Prostate gland (tissue), 2 donors: Measurements from ENCODE around the gene ZNF277. TPM values are rescaled to one million over a fixed set of nuclear protein-coding genes. Genes with fewer than 3 reads are reported as not detected.
A peak's percentile ranks its signal among the peaks of the same experiment; 100 is the strongest.

Source experiments
- DNase-seq: peaks from one replicate; pipeline ENCODE4 v3.0.0-alpha.2; 2019; ENCODE audit warnings: low spot score
- H3K27ac ChIP-seq, 2 donors: fragments of 200-600 bp; sonication (generic); 2 replicates each; pipeline ENCODE4 v1.5.1; 2017 to 2019
- H3K27me3 ChIP-seq: fragments of 200-600 bp; sonication (generic); replicated peaks from 2 replicates; pipeline ENCODE4 v1.5.1; 2019; ENCODE audit not compliant: insufficient read depth
- H3K36me3 ChIP-seq, 2 donors: fragments of 200-600 bp; sonication (generic); 1 replicate in 1 of 2; 2 replicates in 1 of 2; pipeline versions ENCODE4 v1.5.1 to v1.8.1; 2017 to 2019
- H3K4me1 ChIP-seq: fragments of 200-600 bp; sonication (generic); replicated peaks from 2 replicates; pipeline ENCODE4 v1.5.1; 2019
- H3K4me3 ChIP-seq, 2 donors: fragments of 200-600 bp; sonication (generic); 2 replicates each; pipeline ENCODE4 v1.5.1; 2017 to 2019
- H3K9me3 ChIP-seq: fragments of 200-600 bp; sonication (generic); 2 replicates; pipeline ENCODE4 v1.5.1; 2017
- CTCF ChIP-seq, 4 experiments: fragments of 200-600 bp in 2 of 4; fragments of 450-650 bp in 2 of 4; sonication (generic) in 2 of 4; IDR thresholded peaks; 1 replicate in 3 of 4; 2 replicates in 1 of 4; pipeline ENCODE4 v1.5.1; 2016 to 2019; ENCODE audit warnings: antibody characterized with exemption in 4 of 4, mild to moderate bottlenecking in 2 of 4, moderate library complexity in 2 of 4
- POLR2A ChIP-seq: fragments of 450-650 bp; IDR thresholded peaks from one replicate; pipeline ENCODE4 v1.6.1; 2016; ENCODE audit warnings: antibody characterized with exemption, mild to moderate bottlenecking
- POLR2AphosphoS5 ChIP-seq: sonication (generic); formaldehyde crosslinking; IDR thresholded peaks from one replicate; pipeline ENCODE4 v1.6.1; 2017; ENCODE audit warnings: antibody characterized with exemption
- WGBS: methylation state at CpG from one replicate; pipeline ENCODE4 v1.1.5; 2018; 5-methylcytosine and 5-hydroxymethylcytosine counted together
- intact Hi-C: fragments of 100-400 bp; cut with DNase I; formaldehyde crosslinking; loops from one replicate; pipeline ENCODE4 v1.14.2; 2022
- total RNA-seq, 2 donors: library from RNA; depleted of rRNA; stranded (reverse); fragments of >200 nt; gene quantifications; one replicate each; pipeline ENCODE4 v1.1.0, GENCODE V29; 2016

The ZNF277 gene
- total RNA-seq, 2 donors from 2014 or later, result 23.0 to 33.1 TPM

DNA sequence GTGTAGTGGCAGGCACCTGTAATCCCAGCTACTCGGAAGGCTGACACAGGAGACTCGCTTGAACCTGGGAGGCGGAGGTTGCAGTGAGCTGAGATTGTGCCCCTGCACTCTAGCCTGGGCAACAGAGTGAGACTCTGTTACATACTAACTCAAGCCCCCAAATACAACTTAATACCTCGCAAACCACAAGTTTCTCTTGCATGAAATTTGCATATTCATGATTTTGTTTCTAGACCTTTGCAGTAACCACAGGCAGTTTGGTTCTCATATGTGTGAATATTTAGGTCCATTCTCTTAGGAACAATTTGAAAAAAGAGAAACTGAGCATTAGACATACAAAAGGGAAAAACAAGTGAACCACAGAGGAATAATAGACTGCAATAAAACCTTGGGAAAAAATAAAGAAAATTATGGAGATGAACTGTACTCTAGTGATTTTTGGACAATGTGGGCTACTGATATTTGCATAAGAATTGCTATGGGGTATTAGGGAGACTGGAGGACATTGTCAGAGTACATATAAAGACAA, 77.0 kb downstream of the ZNF277 start:
- Histone ChIP-seq H3K4me1 (peaks cover 4% of the 10 kb centered on the region), H3K36me3 (no peaks in the 10 kb centered on the region), H3K9me3 (no peaks in the 10 kb centered on the region), H3K27ac (peak overlapping the region in 1 of 2 donors; percentile 55), H3K27me3 (no peaks in the 10 kb centered on the region), H3K4me3 (no peak overlapping the region)
- no peak for DNase-seq
- intact Hi-C loops, result no loop called here
- no peak for TF ChIP-seq POLR2A
- TF ChIP-seq CTCF (IDR thresholded peaks at IDR 0.05), result no peak
- no peak for TF ChIP-seq POLR2AphosphoS5
- WGBS, result 95% methylated on average over 4 of the region's 4 CpGs

DNA sequence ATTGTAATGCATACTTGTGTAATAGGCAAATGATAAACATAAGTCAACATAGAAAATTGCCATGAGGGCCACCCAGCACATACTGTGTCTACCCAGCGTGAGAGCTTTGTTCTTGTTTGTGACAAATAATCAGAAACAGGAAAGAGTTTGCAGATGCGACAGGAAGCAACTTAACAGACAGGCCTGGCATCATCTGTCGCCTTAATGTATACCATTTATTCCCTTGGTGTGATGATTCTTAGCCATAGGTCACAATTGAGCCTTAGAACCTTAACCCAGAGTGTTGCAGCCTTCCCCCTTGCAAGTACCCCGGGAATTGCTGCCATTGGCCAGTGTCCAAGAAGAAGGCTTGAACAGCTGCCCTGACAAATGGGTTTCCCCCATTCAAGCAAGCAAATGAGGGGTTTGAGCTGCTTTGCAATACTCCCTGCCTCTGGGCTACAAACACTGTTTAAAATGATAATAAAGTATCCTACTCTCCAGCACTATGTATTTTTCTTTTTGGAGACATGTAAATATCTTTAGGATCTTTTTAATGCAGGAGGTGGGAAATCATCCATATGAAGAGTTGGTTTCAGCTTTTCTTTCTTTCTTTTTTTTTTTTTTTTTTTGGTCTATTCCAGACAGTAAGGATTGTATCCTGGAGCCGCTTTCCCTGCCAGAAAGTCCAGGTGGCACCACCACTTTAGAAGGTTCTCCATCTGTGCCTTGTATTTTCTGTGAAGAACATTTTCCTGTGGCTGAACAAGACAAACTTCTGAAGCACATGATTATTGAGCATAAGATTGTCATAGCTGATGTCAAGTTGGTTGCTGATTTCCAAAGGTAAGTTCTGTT, 80.0 kb downstream of the ZNF277 start:
- H3K36me3 ChIP-seq, result no peaks in the 10 kb centered on the region
- DNase-seq, result no peak
- TF ChIP-seq POLR2A, result no peak
- no peak for TF ChIP-seq POLR2AphosphoS5
- TF ChIP-seq CTCF (IDR thresholded peaks at IDR 0.05), result no peak
- intact Hi-C loops, result no loop called here
- no peak overlapping the region for H3K27ac ChIP-seq
- no peaks in the 10 kb centered on the region for H3K27me3 ChIP-seq
- H3K9me3 ChIP-seq, result no peaks in the 10 kb centered on the region
- WGBS, result 58% methylated on average over 5 of the region's 5 CpGs
- H3K4me3 ChIP-seq, result no peak overlapping the region
- H3K4me1 ChIP-seq, result peaks cover 4% of the 10 kb centered on the region

DNA sequence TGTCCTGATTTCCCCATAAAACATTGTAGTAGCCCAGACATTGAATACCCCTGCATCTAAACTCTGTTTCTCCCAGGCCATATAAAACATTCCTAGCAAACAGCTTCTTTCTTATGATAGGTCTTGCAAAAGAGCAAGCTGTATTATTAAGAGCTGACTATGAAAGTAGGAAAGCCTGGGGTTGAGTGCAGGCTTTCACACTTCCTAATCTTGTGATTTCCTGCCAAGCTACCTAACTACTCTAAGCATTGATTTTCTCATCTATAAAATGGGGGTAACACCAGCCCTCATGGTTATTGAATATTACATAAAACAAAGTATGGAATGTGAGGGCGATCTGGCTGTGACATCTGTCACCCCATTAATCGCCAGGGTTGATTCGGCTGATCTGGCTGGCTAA, 81.8 kb downstream of the ZNF277 start:
- Histone ChIP-seq H3K4me1 (no peaks in the 10 kb centered on the region), H3K4me3 (no peak overlapping the region), H3K27ac (no peak overlapping the region), H3K27me3 (no peaks in the 10 kb centered on the region), H3K9me3 (no peaks in the 10 kb centered on the region), H3K36me3 (no peaks in the 10 kb centered on the region)
- intact Hi-C loops, result no loop called here
- TF ChIP-seq POLR2A (no peak), CTCF (IDR thresholded peaks at IDR 0.05) (no peak), POLR2AphosphoS5 (no peak)
- no peak for DNase-seq
- WGBS, result 95% methylated on average over 3 of the region's 3 CpGs

DNA sequence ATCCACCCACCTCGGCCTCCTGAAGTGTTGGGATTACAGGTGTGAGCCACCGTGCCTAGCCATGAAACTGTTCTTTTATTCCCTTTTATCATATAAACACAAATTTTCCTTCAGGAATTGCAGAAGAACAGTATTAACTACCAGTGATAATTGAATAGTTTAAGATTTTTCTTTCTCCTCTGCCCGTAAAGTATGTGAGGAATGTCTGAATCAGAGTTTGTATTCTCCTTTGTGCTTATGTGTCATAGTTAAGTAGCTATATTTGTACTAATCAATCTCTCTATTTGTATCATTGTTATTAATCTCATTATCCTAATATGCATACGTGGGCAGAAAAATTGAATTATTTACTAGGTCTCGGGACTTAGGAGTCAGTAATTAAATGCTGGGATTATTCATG, 83.6 kb downstream of the ZNF277 start:
- Histone ChIP-seq H3K4me1 (no peaks in the 10 kb centered on the region), H3K27ac (no peak overlapping the region), H3K36me3 (no peaks in the 10 kb centered on the region), H3K27me3 (no peaks in the 10 kb centered on the region), H3K9me3 (no peaks in the 10 kb centered on the region), H3K4me3 (no peak overlapping the region)
- 93% methylated on average over 5 of the region's 5 CpGs for WGBS
- TF ChIP-seq POLR2AphosphoS5 (no peak), POLR2A (no peak), CTCF (IDR thresholded peaks at IDR 0.05) (no peak)
- no peak for DNase-seq
- intact Hi-C loops, result no loop called here

- Histone ChIP-seq H3K4me1 (no peaks in the 10 kb centered on the region), H3K9me3 (no peaks in the 10 kb centered on the region), H3K27me3 (no peaks in the 10 kb centered on the region), H3K4me3 (no peak overlapping the region), H3K27ac (no peak overlapping the region), H3K36me3 (no peaks in the 10 kb centered on the region)
- intact Hi-C loops, result no loop called here
- WGBS, result 90% methylated on average over 1 of the region's 1 CpG
- DNase-seq, result no peak
- TF ChIP-seq CTCF (IDR thresholded peaks at IDR 0.05), result no peak
- TF ChIP-seq POLR2AphosphoS5, result no peak
- TF ChIP-seq POLR2A, result no peak
Observed at GRCh38 chr7:112292162-112292561, 85.7 kb downstream of the ZNF277 start.
